Fibroblast of upper back skin (primary cell): ENCODE measurements around the gene ANKMY1.
"Not testable (repeated sequence)": the region's sequence is repeated elsewhere in the genome, so short reads cannot be mapped to it uniquely, and the experiment has no call there.

ENCODE experiments used
- DNase-seq: peaks from one replicate; pipeline ENCODE4 v3.0.0-alpha.2; 2013

The ANKMY1 gene

DNA sequence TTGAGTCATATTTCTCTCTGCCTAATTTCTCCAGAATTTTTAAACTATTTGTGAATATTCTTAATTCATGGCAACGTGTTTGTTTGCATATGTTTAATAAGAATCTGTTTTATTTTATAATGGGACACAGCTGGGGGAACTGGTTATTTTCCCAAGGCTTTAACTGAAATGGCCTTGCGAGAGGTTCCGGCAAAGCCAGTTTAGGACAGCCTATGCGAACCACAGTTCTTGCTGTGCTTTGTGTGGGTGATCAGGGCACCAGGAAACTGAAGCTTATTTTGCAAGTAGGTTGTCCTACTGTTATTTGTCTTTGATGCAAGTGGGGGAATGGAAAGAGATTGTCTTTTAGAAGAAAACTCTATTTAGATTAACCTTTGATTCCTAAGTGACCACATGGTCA is 6.5 kb downstream of the ANKMY1 start:
- DNase-seq: no peak

DNA sequence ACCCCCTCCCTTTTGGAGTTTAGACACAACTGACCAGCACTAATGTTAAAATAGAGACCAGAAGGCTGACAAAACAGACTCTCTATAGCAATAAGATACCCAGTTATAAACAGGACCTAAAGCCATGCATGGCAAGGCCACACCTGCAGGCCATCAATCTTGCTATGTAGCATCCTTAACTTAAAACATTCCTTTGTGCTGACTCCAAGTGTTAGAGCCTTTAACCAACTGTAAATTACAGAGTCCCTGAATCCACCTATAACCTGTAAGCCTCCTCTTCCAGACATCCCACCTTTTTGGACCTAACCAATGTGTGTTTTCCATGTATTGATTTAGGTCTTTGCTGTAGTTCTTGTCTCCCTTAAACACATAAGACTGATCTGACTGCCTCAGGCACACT is 17.9 kb downstream of the ANKMY1 start:
- DNase-seq: no peak

DNA sequence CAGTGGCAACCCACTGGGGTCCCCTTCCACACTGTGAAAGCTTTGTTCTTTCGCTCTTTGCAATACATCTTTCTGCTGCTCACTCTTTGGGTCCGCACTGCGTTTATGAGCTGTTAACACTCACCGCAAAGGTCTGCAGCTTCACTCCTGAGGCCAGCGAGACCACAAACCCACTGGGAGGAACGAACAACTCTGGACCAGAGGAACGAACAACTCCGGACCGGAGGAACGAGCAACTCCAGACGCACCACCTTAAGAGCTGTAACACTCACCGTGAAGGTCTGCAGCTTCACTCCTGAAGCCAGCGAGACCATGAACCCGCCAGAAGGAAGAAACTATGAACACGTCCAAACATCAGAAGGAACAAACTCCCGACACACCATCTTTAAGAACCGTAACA is 18.7 kb downstream of the ANKMY1 start:
- DNase-seq: not testable (repeated sequence)

DNA sequence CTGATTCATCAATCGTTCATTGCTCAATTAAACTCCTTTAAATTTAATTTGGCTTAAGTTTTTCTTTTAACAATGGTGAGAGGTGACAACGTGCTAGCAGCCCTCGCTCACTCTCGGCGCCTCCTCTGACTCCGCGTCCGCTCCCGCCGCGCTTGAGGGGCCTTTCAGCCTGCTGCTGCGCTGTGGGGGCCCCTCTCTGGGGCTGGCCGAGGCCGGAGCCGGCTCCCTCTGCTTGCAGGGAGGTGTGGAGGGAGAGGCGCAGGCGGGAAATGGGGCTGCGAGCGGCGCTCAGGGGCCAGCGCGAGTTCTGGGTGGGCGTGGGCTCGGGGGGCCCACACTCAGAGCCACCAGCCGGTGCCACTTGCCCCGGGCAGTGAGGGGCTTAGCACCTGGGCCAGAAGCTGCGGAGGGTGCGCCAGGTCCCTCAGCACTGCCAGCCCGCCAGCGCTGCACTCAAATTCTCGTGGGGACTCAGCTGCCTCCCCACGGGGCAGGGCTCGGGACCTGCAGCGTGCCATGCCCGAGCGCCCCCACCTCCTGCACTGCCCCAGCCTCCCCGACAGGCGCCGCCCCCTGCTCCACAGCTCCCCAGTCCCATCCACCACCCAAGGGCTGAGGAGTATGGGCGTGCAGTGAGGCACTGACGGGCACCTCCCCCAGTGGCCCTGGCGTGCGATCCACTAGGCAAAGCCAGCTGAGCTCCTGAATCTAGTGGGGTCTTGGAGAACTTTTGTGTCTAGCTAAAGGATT is 19.6 kb downstream of the ANKMY1 start:
- DNase-seq: no peak

DNA sequence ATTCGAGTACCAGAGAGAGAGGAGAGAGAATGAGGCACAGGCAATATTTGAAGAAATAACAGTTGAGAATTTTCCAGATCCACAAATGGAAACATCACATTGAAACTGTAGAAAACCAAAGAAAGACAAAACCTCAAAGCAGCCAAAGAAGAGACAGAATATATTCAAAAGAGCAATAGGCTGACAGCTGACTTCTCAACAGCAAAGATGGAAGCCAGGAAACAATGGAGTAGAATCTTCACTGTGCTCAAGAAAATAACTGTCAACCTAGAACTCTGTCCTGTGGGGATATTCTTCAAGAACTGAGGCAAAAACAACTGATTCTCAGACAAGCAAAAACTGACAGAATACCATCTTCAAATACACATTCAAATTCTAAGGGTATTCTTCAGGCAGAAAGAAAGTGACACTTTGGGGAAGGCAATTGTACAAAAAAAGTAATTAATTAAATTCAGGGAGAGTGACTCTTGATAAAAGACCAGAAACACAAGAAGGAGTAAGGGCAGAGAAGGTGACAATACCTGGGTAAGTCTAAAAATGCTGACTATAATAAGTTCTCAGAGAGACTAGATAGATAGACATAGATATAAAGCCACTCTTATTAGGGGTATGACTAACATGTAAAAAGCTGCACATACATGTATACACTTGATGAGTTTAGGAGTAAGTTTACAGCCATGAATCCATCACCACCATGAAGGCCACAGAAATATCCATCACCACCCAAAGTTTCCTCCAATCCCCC is 25.6 kb downstream of the ANKMY1 start:
- DNase-seq: no peak

DNA sequence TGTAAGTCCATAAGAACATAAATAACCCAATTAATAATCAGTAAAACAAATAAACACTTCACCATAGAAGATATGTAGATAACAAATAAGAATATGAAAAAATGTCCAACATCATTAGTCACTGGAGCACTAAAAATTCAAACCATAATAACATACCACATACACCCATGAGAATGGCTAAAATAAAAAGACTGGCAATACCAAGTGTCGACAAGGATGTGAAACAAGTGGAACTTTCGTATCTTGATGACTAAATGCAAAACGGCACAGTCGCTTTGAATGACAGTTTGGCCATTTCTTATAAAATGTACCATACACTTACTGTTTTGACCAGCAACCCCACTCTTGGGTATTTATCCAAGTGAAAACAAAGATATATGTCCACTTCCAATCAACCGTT is 26.8 kb downstream of the ANKMY1 start:
- DNase-seq: no peak

DNA sequence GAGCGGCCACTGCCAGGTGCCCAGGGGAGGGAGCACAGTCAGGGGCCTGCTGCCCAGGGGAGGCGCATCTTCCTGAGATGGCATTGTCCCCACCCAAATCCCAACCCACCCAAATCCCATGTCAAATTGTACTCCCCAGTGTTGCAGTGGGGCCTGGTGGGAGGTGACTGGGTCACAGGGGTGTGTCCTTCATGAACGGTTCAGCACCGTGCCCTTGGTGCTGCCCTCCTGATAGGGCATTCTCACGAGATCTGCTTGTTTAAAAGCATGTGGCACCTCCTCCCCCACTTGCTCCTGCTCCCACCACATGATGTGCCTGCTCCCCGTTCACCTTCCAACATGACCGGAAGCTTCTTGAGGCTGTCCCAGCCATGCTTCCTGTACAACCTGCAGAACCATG is 27.6 kb downstream of the ANKMY1 start:
- DNase-seq: no peak

DNA sequence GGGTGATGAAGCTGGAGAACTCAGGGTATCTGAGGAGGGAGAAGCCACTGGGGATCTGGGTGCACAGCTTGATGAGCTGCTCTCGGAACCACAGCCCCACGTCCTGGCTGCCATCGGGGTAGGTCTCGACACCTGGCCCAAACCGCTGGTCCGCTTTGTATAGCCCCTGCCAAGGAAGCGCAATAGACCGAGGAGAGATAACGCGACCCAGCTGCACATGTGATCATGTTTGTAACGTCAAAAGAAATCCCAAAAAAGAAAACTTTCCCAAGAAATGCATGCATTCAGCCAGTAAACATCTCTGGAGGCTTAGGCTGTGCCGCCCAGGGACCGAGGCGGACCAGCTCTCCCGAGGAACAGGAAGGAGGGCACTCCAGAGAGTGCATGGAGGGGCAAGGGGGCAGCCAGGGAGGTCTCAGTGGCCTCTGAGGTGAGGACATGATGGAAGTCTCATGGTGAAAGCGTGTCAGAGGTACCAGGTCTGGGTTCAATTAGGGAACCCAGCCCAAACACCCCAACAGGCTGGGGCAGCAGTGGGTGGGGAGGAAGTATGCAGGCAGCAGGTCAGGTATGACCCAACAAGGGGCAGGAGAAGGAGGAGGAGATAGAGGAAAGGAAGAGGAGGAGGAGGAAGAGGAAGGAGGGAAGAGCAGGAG is 28.3 kb downstream of the ANKMY1 start:
- no peak for DNase-seq

DNA sequence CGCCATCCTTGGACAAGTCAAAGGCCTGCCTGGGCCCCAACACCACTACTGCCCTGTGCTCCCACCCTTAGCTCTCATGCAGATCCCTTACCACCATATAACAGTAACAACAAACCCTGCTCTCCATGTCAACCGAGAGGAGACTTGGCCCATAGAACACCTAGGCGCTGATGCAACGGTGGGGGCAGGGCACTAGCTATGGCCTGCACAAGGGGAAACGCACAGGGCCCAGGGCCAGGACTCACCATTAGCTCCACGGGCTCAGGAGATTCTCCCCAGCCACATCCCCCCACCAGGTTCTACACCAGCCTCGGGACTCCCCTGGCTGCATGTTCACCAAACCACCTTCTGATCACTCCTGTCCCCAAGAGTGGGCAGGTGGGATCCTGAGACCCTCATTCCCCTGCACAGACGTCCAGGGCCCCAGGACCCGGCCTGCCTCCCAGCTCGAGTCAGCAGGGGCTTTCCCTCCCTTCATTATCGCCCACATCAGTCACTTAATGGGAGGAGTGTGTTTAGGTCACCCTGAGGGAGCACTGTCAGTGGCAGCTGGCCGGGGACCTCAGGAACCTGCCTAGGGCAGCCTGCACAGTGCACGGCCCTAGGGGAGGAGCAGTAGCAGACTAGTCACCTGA is 29.3 kb downstream of the ANKMY1 start:
- no peak for DNase-seq

DNA sequence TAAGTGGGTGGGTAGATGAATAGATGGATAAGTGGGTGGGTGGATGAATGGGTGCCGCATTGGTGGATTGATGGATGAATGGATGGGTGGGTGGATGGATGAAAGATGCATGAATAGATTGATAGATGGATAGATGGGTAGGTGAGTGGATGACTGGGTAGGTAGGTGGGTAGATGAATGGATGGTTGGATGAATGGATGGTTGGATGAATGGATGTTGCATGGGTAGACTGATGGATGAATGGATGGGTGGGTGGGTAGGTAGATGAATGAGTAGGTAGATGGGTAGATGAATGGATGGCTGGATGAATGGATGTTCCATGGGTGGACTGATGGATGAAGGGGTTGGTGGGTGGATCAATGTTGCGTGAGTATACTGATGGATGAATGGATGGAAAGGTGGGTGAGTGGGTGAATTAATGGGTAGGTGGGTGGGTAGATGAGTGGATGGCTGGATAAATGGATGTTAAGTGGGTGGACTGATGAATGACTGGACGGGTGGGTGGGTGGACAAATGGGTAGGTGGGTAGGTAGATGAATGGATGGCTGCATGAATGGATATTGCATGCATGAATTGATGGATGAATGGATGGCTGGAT is 30.5 kb downstream of the ANKMY1 start:
- DNase-seq: no peak

DNA sequence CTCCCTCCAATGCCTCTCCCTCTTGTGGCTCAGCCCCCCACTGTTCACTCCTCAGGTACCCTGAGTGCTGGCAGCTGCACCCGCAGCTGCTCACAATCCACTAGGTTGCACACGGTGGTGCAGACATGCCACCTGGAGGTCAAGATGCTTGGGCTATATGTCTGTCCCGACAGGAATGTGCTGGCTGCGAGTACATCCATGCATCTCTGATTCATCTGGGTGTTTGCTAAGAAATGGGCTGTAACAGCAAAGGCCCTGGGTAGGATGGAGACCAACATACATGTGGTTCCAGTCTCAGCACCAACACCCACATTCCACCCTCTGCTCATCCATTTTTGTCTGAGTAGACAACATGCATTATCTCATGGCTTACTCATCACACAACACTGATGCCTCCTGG is 31.3 kb downstream of the ANKMY1 start:
- DNase-seq: no peak

DNA sequence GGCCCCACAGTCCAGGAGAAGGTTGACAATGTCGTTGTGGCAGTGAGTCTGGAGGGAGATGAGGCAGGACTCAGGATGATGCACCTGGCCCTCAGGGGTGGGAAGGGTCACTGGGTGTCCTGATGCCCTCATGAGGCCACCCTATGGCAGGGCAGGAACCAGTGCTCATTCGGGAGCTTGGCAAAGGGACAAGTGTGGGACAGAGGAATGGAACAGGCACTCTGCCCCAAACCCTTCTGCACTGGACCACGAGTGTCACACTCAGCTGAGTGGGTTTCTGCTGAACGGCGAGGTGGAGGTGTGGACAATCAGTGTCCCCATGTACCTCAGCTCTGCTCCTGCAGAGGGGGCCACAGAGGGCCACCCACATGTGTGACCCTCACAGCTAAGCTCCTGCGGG is 32.0 kb downstream of the ANKMY1 start:
- DNase-seq: no peak

DNA sequence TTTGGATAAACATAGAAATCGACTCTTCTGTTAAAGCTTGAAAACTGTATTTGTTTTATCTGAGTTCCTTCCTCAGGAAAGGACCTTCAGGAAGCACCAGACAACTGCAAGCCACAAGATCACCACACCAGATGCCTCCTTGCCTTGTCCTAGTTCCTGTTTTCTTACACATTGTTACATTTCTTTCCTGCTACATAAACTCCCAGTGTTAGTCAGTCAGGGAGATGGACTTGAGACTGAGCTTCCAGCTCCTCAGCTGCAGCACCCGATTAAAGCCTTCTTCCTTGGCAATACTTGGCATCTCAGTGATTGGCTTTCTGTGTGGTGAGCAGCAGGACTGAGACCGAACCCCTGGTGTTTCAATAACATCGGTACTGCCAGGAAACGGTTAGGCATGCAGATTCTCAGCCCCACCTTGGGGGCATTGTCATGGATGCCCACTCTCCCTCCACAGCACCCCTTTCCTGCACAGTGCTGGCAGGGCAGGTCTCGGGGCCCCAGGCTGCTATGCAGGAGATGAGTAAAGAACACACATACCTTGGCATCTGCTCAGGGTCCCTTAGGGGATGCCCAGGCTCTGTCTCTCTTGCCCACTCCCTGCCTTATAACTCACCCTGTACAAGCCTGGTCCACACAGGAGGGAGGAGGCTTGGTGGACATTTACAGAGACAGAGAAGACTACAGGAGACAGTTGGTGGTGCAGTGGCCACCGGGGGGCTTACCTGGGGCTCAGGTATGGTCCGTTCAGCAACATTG is 32.6 kb downstream of the ANKMY1 start:
- no peak for DNase-seq

DNA sequence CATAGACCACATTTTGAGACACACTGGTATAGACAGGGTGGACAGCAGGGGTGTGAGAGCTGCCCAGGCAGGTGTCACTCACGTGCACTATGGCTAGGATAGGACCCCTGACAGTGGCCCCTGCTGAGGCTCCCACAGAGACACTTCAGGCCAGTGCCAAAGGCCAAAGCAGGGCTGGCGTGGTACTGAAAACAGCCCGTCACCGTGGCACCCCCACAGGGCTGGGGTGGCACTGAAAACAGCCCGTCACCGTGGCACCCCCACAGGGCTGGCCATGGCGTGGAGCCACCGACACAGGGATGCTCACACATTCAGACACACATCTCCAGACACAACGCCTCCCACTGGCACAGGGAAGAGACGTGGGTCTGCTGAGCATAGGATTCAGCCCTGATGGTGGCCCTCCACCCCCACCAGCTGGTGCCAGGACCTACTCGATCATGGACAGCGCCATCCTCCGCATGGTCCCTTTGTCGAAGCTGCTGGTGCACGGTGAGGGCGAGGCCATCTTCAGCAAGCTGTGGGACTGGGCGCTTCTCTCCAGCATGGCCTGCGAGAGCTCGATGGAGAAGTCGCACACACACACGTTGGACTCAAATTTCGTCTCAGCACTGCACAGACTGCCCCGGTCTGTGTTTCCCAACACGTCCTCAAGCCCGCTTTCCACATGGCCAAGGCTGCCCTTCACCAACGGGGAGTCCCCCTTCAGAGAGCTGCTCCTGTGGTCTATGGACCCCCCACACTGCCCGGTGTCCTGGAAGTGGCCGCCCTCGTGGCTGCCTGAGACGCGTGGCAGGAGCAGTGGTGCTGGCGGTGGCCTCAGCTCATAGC is 34.1 kb downstream of the ANKMY1 start:
- DNase-seq: no peak

DNA sequence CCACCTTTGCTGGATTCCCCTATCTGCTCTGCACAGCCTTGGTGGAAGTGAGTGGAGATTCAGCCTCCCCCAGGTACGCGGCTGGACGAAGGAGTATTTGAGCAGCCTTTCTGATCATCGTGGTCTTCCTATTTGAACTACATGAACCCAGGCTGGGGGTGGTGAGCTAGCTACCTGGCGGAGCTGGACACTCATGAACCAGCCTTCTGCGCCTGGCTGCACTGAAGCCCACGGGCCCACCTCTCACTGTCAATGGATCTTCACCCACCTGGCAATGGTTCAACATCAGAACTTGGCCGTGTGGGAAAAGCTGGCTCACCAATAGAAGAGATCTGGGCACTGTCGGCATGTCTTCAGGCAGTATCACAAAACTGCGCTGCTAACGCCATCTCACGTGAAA is 35.4 kb downstream of the ANKMY1 start:
- no peak for DNase-seq

DNA sequence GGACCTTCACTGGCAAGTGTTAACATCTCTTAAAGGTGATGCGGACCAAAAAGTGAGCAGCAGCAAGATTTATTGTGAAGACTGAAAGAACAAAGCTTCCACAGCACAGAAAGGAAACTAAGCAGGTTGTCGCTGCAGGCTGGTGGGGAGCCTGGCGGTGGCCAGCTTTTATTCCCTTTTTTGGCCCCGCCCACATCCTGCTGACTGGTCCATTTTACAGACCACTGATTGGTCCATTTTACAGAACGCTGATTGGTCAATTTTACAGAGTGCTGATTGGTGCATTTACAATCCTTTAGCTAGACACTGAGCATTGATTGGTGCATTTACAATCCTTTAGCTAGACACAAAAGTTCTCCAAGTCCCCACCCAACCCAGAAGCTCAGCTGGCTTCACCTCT is 35.9 kb downstream of the ANKMY1 start:
- DNase-seq: not testable (repeated sequence)

DNA sequence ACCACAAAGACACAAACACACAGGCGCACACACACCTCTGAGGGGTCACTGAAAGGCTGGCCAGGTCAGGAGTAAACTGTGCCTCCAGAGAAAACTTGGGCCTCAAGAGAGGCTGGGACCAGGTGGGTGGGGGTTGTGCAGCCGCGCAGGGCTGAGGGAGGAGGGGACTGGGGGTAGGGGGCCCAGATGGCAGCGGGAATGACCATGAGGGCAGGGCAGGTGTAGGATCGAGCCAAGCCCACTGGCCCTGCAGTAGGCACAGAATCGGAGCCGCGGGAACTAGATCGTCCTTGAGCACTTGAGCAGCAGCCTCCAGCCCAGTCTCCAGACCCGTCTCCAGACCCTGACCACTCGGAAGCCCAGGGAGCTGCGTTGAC is 36.8 kb downstream of the ANKMY1 start:
- DNase-seq: no peak

DNA sequence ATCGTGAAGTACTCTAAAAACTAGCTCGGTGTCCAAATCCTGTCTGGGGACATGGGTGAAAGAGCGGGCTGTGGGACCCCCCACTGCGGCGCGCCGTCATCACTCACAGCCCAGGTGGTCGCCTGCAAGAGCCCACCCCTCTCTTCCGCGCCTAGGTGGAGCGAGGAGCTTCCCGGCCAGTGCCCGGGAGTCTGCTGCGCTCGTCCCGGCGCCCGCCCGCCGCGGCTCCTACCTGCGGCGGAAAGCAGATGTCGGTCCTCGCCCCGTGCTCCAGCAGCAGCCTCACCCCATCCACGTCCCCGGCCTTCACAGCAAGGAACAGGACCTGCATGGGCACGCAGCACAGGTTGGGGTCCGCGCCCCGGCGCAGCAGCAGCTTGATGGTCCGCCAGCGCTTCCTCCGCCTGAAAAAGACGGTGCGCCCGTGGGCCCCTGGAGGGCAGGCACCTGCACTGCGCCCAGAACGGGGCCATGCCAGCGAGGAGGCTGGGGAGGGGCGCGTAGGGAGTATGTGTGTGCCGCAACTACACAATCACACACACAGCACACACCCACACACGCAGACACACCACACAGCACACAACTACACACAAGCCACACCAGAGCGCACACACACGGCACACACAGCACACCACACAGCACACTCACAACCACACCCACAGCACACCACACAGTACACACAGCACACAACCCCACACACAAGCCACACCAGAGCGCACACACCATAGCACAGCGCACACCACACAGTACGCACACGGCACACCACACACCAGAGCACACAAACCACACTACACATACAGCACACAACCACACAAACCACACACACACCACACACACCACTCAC is 37.4 kb downstream of the ANKMY1 start:
- DNase-seq: no peak

DNA sequence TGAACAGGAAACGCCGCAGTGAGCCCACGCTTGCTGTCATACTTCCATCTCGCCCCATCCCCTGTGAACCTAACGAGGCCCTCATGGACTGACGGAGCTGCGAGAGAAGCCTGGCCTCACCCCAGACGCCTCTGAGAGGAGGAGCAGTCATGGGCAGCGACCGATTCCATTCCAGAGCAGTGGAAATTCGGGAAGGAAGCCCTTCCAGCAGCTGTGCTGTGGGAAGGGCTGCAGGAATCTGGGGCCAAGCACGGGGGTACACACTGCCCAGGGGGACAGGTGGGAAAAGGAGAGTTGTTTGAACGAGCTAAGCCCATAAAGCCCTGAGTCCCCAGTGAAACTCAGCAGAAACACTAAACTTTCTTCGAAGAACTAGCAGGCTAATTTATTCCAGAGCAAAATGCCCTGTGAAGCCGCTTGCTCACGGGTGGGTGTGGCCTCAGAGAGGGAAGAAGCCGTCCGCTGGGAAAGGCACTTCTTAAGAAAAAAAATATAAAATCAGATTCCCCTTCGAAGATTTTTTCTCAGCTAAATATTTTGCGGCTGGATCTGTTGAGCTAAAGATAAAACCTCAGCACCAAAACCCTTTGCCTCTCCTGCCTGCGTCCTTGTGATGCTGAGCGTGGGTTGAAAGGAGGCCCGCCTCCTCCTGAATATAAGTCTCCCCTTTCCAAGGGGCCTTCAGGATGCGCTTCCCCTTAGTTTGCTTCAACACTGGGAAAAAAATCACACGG is 38.2 kb downstream of the ANKMY1 start:
- DNase-seq: peak; percentile 32

DNA sequence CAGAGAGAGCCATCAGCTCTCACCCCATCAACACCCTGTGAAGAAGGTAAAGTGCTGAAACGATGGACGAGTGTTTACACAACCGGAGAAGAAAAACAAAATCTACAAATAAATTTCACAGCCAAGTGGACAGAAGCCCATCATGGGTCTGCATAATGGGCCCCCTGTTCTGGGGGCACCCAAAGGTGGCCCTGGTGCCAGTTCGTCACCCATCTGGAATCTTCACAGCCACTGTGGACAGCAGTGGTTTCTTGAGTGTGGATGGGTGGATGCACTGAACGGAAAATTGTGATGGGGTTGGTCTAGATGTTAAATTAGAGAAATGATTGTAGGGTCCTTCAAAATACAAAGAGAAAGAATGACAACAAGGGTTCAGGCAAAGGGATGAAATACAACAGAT is 38.8 kb downstream of the ANKMY1 start:
- DNase-seq: no peak
